SU-DHL-6 (cell line): ENCODE measurements around the gene CAPN15.

Experiments used
- CTCF ChIP-seq: fragments of 200-600 bp; sonication (generic); IDR thresholded peaks from one replicate; pipeline ENCODE4 v1.5.1; 2017; ENCODE audit warnings: antibody characterized with exemption, mild to moderate bottlenecking, low read length, moderate library complexity; ENCODE audit not compliant: insufficient read depth, poor library complexity, severe bottlenecking
- EZH2phosphoT487 ChIP-seq: fragments of 200-600 bp; sonication (generic), shearing (Covaris generic); conservative IDR thresholded peaks from 2 replicates; pipeline ENCODE4 v1.6.1; 2018; ENCODE audit warnings: mild to moderate bottlenecking, antibody characterized with exemption, low read length, moderate library complexity, mixed read lengths

- TF ChIP-seq CTCF: no peak
- TF ChIP-seq EZH2phosphoT487: no peak
Observed at GRCh38 chr16:515939-516226, 11.6 kb upstream of the CAPN15 start.
